Liver (tissue), 9 donors: Measurements from ENCODE around the gene POU6F2. TPM values are rescaled to one million over a fixed set of nuclear protein-coding genes. Genes with fewer than 3 reads are reported as not detected.

ENCODE experiments used
- DNase-seq: peaks from one replicate; pipeline ENCODE4 v3.0.0-alpha.2; 2017; ENCODE audit warnings: low spot score
- H3K27ac ChIP-seq, 2 donors: one replicate each; pipeline ENCODE4 v1.7.0; 2013; ENCODE audit warnings: inconsistent platforms in 2 of 2, low read length in 2 of 2, control low read depth in 1 of 2, low read depth in 1 of 2, mild to moderate bottlenecking in 1 of 2
- H3K27me3 ChIP-seq, 4 donors: one replicate each; pipeline versions ENCODE4 v1.6.1 to v1.7.0; 2013; ENCODE audit warnings: low read length in 3 of 4, inconsistent platforms in 1 of 4, mild to moderate bottlenecking in 1 of 4, moderate library complexity in 1 of 4; ENCODE audit not compliant: control insufficient read depth in 4 of 4, insufficient read depth in 4 of 4
- H3K36me3 ChIP-seq, 4 donors: one replicate each; pipeline versions ENCODE4 v1.6.1 to v1.7.0; 2013; ENCODE audit warnings: low read length in 3 of 4, mild to moderate bottlenecking in 3 of 4, low read depth in 1 of 4, moderate library complexity in 1 of 4; ENCODE audit not compliant: control insufficient read depth in 4 of 4, insufficient read depth in 3 of 4
- H3K4me1 ChIP-seq, 4 donors: one replicate each; pipeline versions ENCODE4 v1.6.1 to v1.7.0; 2013; ENCODE audit warnings: low read length in 3 of 4, mild to moderate bottlenecking in 3 of 4, moderate library complexity in 1 of 4; ENCODE audit not compliant: control insufficient read depth in 4 of 4, insufficient read depth in 4 of 4
- H3K4me3 ChIP-seq, 3 donors: one replicate each; pipeline versions ENCODE4 v1.6.1 to v1.7.0; 2013; ENCODE audit warnings: low read length in 3 of 3, control low read depth in 1 of 3, low read depth in 1 of 3, mild to moderate bottlenecking in 1 of 3
- H3K9ac ChIP-seq, 2 donors: one replicate each; pipeline ENCODE4 v1.7.0; 2013; ENCODE audit warnings: low read length in 2 of 2, mild to moderate bottlenecking in 2 of 2, moderate library complexity in 2 of 2, control low read depth in 1 of 2, low read depth in 1 of 2
- H3K9me3 ChIP-seq, 4 donors: one replicate each; pipeline versions ENCODE4 v1.6.1 to v1.7.0; 2013; ENCODE audit warnings: low read length in 3 of 4; ENCODE audit not compliant: control insufficient read depth in 4 of 4
- ATF3 ChIP-seq: IDR thresholded peaks from 2 replicates; pipeline ENCODE4 v1.6.1; 2016; ENCODE audit warnings: antibody characterized with exemption
- CTCF ChIP-seq: fragments of 150-350 bp; IDR thresholded peaks from 2 replicates; pipeline ENCODE4 v1.5.1; 2017; ENCODE audit warnings: improper control_type of control experiment, low read depth, low read length; ENCODE audit not compliant: missing input control
- EGR1 ChIP-seq, 2 donors: IDR thresholded peaks; 2 replicates each; pipeline ENCODE4 v1.6.1; 2016 to 2018; ENCODE audit warnings: antibody characterized with exemption in 2 of 2, low read depth in 2 of 2
- FOXA1 ChIP-seq: IDR thresholded peaks from 2 replicates; pipeline ENCODE4 v1.6.1; 2016; ENCODE audit warnings: antibody characterized with exemption
- FOXA2 ChIP-seq: IDR thresholded peaks from 2 replicates; pipeline ENCODE4 v1.6.1; 2016; ENCODE audit warnings: antibody characterized with exemption
- GABPA ChIP-seq, 2 donors: IDR thresholded peaks in 1 of 2; conservative IDR thresholded peaks in 1 of 2; 2 replicates each; pipeline ENCODE4 v1.6.1; 2016; ENCODE audit warnings: antibody characterized with exemption in 2 of 2, mild to moderate bottlenecking in 1 of 2, moderate library complexity in 1 of 2
- HNF4A ChIP-seq, 2 donors: conservative IDR thresholded peaks; 2 replicates each; pipeline ENCODE4 v1.6.1; 2016; ENCODE audit warnings: antibody characterized with exemption in 2 of 2, mild to moderate bottlenecking in 2 of 2
- HNF4G ChIP-seq: IDR thresholded peaks from 2 replicates; pipeline ENCODE4 v1.6.1; 2016; ENCODE audit warnings: antibody characterized with exemption
- JUND ChIP-seq, 2 donors: IDR thresholded peaks; 2 replicates each; pipeline ENCODE4 v1.6.1; 2016; ENCODE audit warnings: antibody characterized with exemption in 2 of 2
- MAX ChIP-seq: IDR thresholded peaks from 2 replicates; pipeline ENCODE4 v1.6.1; 2016; ENCODE audit warnings: antibody characterized with exemption
- NR2F2 ChIP-seq: IDR thresholded peaks from 2 replicates; pipeline ENCODE4 v1.6.1; 2016; ENCODE audit warnings: antibody characterized with exemption
- RAD21 ChIP-seq, 2 donors: IDR thresholded peaks; 2 replicates each; pipeline ENCODE4 v1.6.1; 2016; ENCODE audit warnings: antibody characterized with exemption in 2 of 2, mild to moderate bottlenecking in 2 of 2
- REST ChIP-seq: IDR thresholded peaks from 2 replicates; pipeline ENCODE4 v1.6.1; 2016; ENCODE audit warnings: antibody characterized with exemption, mild to moderate bottlenecking
- RXRA ChIP-seq, 2 donors: IDR thresholded peaks; 2 replicates each; pipeline ENCODE4 v1.6.1; 2017 to 2018; ENCODE audit warnings: antibody characterized with exemption in 2 of 2, mild to moderate bottlenecking in 1 of 2
- SP1 ChIP-seq: IDR thresholded peaks from 2 replicates; pipeline ENCODE4 v1.6.1; 2018; ENCODE audit warnings: antibody characterized with exemption, mild to moderate bottlenecking
- TAF1 ChIP-seq: conservative IDR thresholded peaks from 2 replicates; pipeline ENCODE4 v1.6.1; 2016; ENCODE audit warnings: antibody characterized with exemption, mild to moderate bottlenecking
- YY1 ChIP-seq: IDR thresholded peaks from 2 replicates; pipeline ENCODE4 v1.6.1; 2016; ENCODE audit warnings: antibody characterized with exemption, mild to moderate bottlenecking
- ZBTB33 ChIP-seq: IDR thresholded peaks from 2 replicates; pipeline ENCODE4 v1.6.1; 2016; ENCODE audit warnings: antibody characterized with exemption
- WGBS: extraction: QIAGEN DNeasy Blood & Tissue Kit; methylation state at CpG from one replicate; pipeline ENCODE4 v1.1.7; 2013; 5-methylcytosine and 5-hydroxymethylcytosine counted together
- polyA plus RNA-seq, 2 donors: library from polyadenylated mRNA; stranded (reverse) in 1 of 2; unstranded in 1 of 2; fragments of 200-250 nt in 1 of 2; fragments of >200 nt in 1 of 2; fragmentation: Nextera tagmentation in 1 of 2; extraction: Ambion mirVana in 1 of 2; gene quantifications; one replicate each; pipeline versions ENCODE4 v1.2.1 to v1.2.3, GENCODE V29; 2013 to 2015
- total RNA-seq, 2 donors: library from RNA; depleted of rRNA; stranded (reverse); fragments of >200 nt; gene quantifications; one replicate each; pipeline ENCODE4 v1.2.3, GENCODE V29; 2014
- donor health status: healthy.
- donor health status: healthy.
- donor health status: healthy.
- donor health status: healthy.
- donor health status: healthy.

Gene POU6F2
- total and polyA plus RNA-seq, 4 donors: under 0.01 to 0.24 (median 0.08) TPM; not detected in 1

GRCh38 chr7:39510864-39511354 lies 533.2 kb downstream of the POU6F2 start (continued):
- TF ChIP-seq ZBTB33 (no peak), HNF4G (no peak), TAF1 (no peak), JUND (IDR thresholded peaks at IDR 0.05) (no peak), YY1 (no peak), SP1 (no peak), FOXA2 (no peak)

GRCh38 chr7:39515534-39516228 lies 538.0 kb downstream of the POU6F2 start:
- H3K9me3 ChIP-seq: no peaks in the 10 kb centered on the region
- TF ChIP-seq ATF3 (no peak), YY1 (no peak), HNF4A (conservative IDR thresholded peaks at IDR 0.05) (no peak), FOXA2 (no peak), ZBTB33 (no peak), RXRA (IDR thresholded peaks at IDR 0.05) (no peak), JUND (IDR thresholded peaks at IDR 0.05) (no peak), EGR1 (IDR thresholded peaks at IDR 0.05; ENCODE audit: low read depth in 2 of 2) (no peak), FOXA1 (no peak), REST (no peak), MAX (no peak), RAD21 (IDR thresholded peaks at IDR 0.05) (no peak), NR2F2 (no peak), GABPA (IDR thresholded peaks at IDR 0.05 in 1 of 2, conservative IDR thresholded peaks at IDR 0.05 in 1 of 2) (no peak), CTCF (no peak), TAF1 (no peak), SP1 (no peak)
- WGBS: 79% methylated on average over 8 of the region's 8 CpGs
- H3K4me3 ChIP-seq: no peak overlapping the region
- H3K27me3 ChIP-seq: no peaks in the 10 kb centered on the region
- no peak for DNase-seq
- H3K4me1 ChIP-seq: peaks cover 0 to 3% (median 0%) of the 10 kb centered on the region in 4 donors
- no peaks in the 10 kb centered on the region for H3K36me3 ChIP-seq
- no peak overlapping the region for H3K27ac ChIP-seq
- H3K9ac ChIP-seq: no peak overlapping the region
